Prostate gland (tissue), 2 donors: ENCODE results near the gene S100A6. TPM values are rescaled to one million over a fixed set of nuclear protein-coding genes. Genes with fewer than 3 reads are reported as not detected.
A peak's percentile ranks its signal among the peaks of the same experiment; 100 is the strongest.

Experiments
- DNase-seq: peaks from one replicate; pipeline ENCODE4 v3.0.0-alpha.2; 2019; ENCODE audit warnings: low spot score
- H3K27ac ChIP-seq, 2 donors: fragments of 200-600 bp; sonication (generic); 2 replicates each; pipeline ENCODE4 v1.5.1; 2017 to 2019
- H3K27me3 ChIP-seq: fragments of 200-600 bp; sonication (generic); replicated peaks from 2 replicates; pipeline ENCODE4 v1.5.1; 2019; ENCODE audit not compliant: insufficient read depth
- H3K36me3 ChIP-seq, 2 donors: fragments of 200-600 bp; sonication (generic); 1 replicate in 1 of 2; 2 replicates in 1 of 2; pipeline versions ENCODE4 v1.5.1 to v1.8.1; 2017 to 2019
- H3K4me1 ChIP-seq: fragments of 200-600 bp; sonication (generic); replicated peaks from 2 replicates; pipeline ENCODE4 v1.5.1; 2019
- H3K4me3 ChIP-seq, 2 donors: fragments of 200-600 bp; sonication (generic); 2 replicates each; pipeline ENCODE4 v1.5.1; 2017 to 2019
- H3K9me3 ChIP-seq: fragments of 200-600 bp; sonication (generic); 2 replicates; pipeline ENCODE4 v1.5.1; 2017
- CTCF ChIP-seq, 4 experiments: fragments of 200-600 bp in 2 of 4; fragments of 450-650 bp in 2 of 4; sonication (generic) in 2 of 4; IDR thresholded peaks; 1 replicate in 3 of 4; 2 replicates in 1 of 4; pipeline ENCODE4 v1.5.1; 2016 to 2019; ENCODE audit warnings: antibody characterized with exemption in 4 of 4, mild to moderate bottlenecking in 2 of 4, moderate library complexity in 2 of 4
- POLR2A ChIP-seq: fragments of 450-650 bp; IDR thresholded peaks from one replicate; pipeline ENCODE4 v1.6.1; 2016; ENCODE audit warnings: antibody characterized with exemption, mild to moderate bottlenecking
- POLR2AphosphoS5 ChIP-seq: sonication (generic); formaldehyde crosslinking; IDR thresholded peaks from one replicate; pipeline ENCODE4 v1.6.1; 2017; ENCODE audit warnings: antibody characterized with exemption
- WGBS: methylation state at CpG from one replicate; pipeline ENCODE4 v1.1.5; 2018; 5-methylcytosine and 5-hydroxymethylcytosine counted together
- intact Hi-C: fragments of 100-400 bp; cut with DNase I; formaldehyde crosslinking; loops from one replicate; pipeline ENCODE4 v1.14.2; 2022
- total RNA-seq, 2 donors: library from RNA; depleted of rRNA; stranded (reverse); fragments of >200 nt; gene quantifications; one replicate each; pipeline ENCODE4 v1.1.0, GENCODE V29; 2016

S100A6 gene
- total RNA-seq, 2 donors from 2014 or later: 184 to 279 TPM

- intact Hi-C loops: loop anchor here (5.0 kb wide), 3 partner anchors 55 to 180 kb away; partner anchors contain the start of genes ILF2, S100A1 and S100A13
- 11% methylated on average over 3 of the region's 3 CpGs for WGBS
- H3K27ac ChIP-seq: peak overlapping the region in 1 of 2 donors; percentile 24
Observed at GRCh38 chr1:153572569-153573015, 36.8 kb upstream of the S100A6 start.

GRCh38 chr1:153571706-153572105 is 35.9 kb upstream of the S100A6 start:
- H3K4me1 ChIP-seq: peaks cover 1% of the 10 kb centered on the region
- no peaks in the 10 kb centered on the region for H3K36me3 ChIP-seq
- no peaks in the 10 kb centered on the region for H3K9me3 ChIP-seq
- 79% methylated on average over 7 of the region's 7 CpGs for WGBS
- no peak overlapping the region for H3K4me3 ChIP-seq
- intact Hi-C loops: loop anchor here (5.0 kb wide), 3 partner anchors 56 to 181 kb away; partner anchors contain the start of genes ILF2, S100A1 and S100A13
- no peak for DNase-seq
- TF ChIP-seq POLR2AphosphoS5 (no peak), POLR2A (no peak), CTCF (IDR thresholded peaks at IDR 0.05) (no peak)
- H3K27ac ChIP-seq: no peak overlapping the region
- no peaks in the 10 kb centered on the region for H3K27me3 ChIP-seq

More at GRCh38 chr1:153572569-153573015, 36.8 kb upstream of the S100A6 start:
- Histone ChIP-seq H3K4me1 (no peaks in the 10 kb centered on the region), H3K9me3 (no peaks in the 10 kb centered on the region), H3K4me3 (no peak overlapping the region), H3K36me3 (no peaks in the 10 kb centered on the region), H3K27me3 (no peaks in the 10 kb centered on the region)
- TF ChIP-seq POLR2AphosphoS5: peak; percentile 92
- TF ChIP-seq CTCF (IDR thresholded peaks at IDR 0.05): peak in 3 of 4 experiments; percentile 90 to 94 (median 91)
- no peak for TF ChIP-seq POLR2A
- DNase-seq: peak; percentile 89

- intact Hi-C loops: loop anchor here (5.0 kb wide), 3 partner anchors 56 to 181 kb away; partner anchors contain the start of genes ILF2, S100A1 and S100A13
- peaks cover 3% of the 10 kb centered on the region for H3K4me1 ChIP-seq
- no peaks in the 10 kb centered on the region for H3K36me3 ChIP-seq
- WGBS: 95% methylated on average over 5 of the region's 5 CpGs
- no peak overlapping the region for H3K27ac ChIP-seq
- no peaks in the 10 kb centered on the region for H3K9me3 ChIP-seq
- H3K27me3 ChIP-seq: no peaks in the 10 kb centered on the region
- no peak for DNase-seq
- H3K4me3 ChIP-seq: no peak overlapping the region
- no peak for TF ChIP-seq CTCF (IDR thresholded peaks at IDR 0.05)
- TF ChIP-seq POLR2AphosphoS5: no peak
- TF ChIP-seq POLR2A: no peak
Observed at GRCh38 chr1:153570874-153571273, 35.1 kb upstream of the S100A6 start.

GRCh38 chr1:153569465-153569864 is 33.7 kb upstream of the S100A6 start:
- Histone ChIP-seq H3K27me3 (no peaks in the 10 kb centered on the region), H3K27ac (no peak overlapping the region), H3K4me1 (peaks cover 3% of the 10 kb centered on the region), H3K4me3 (no peak overlapping the region), H3K9me3 (no peaks in the 10 kb centered on the region), H3K36me3 (no peaks in the 10 kb centered on the region)
- no peak for DNase-seq
- intact Hi-C loops: loop anchor here (5.0 kb wide), 1 partner anchor 217 kb away; no protein-coding TSS in a partner anchor
- WGBS: 90% methylated on average over 8 of the region's 8 CpGs
- TF ChIP-seq CTCF (IDR thresholded peaks at IDR 0.05): no peak
- no peak for TF ChIP-seq POLR2A
- TF ChIP-seq POLR2AphosphoS5: no peak
